GM12878 (cell line): ENCODE data around the gene DERA. TPM values are rescaled to one million over a fixed set of nuclear protein-coding genes. Genes with fewer than 3 reads are reported as not detected.

Experiments
- BCL11A ChIP-seq: IDR thresholded peaks from 2 replicates; pipeline ENCODE4 v1.6.1; 2011; ENCODE audit warnings: low read depth, low read length
- BHLHE40 ChIP-seq, 2 experiments: fragments of 450-650 bp in 1 of 2; IDR thresholded peaks; 2 replicates each; pipeline ENCODE4 v1.6.1; 2011 to 2017; ENCODE audit warnings: low read depth in 2 of 2, borderline replicate concordance in 1 of 2, improper control_type of control experiment in 1 of 2, low read length in 1 of 2, mild to moderate bottlenecking in 1 of 2
- CREB1 ChIP-seq: IDR thresholded peaks from 2 replicates; pipeline ENCODE4 v1.6.1; 2012; ENCODE audit warnings: low read depth, mild to moderate bottlenecking, inconsistent platforms
- GABPA ChIP-seq: IDR thresholded peaks from 2 replicates; pipeline ENCODE4 v1.6.1; 2014; ENCODE audit warnings: antibody characterized with exemption, low read depth, mild to moderate bottlenecking, inconsistent platforms
- MYB ChIP-seq: fragments of 150-350 bp; IDR thresholded peaks from 2 replicates; pipeline ENCODE4 v1.6.1; 2014; ENCODE audit warnings: mild to moderate bottlenecking, low read depth, low read length, borderline replicate concordance
- PBX3 ChIP-seq: IDR thresholded peaks from 2 replicates; pipeline ENCODE4 v1.6.1; 2011; ENCODE audit warnings: mild to moderate bottlenecking, low read depth, low read length, moderate library complexity; ENCODE audit not compliant: insufficient replicate concordance
- PRDM15 ChIP-seq: fragments of 450-650 bp; formaldehyde crosslinking; IDR thresholded peaks from 2 replicates; pipeline ENCODE4 v1.4.0; 2020; ENCODE audit warnings: mild to moderate bottlenecking, moderate library complexity
- ZBTB4 ChIP-seq: fragments of 450-650 bp; formaldehyde crosslinking; IDR thresholded peaks from 2 replicates; pipeline ENCODE4 v1.4.0; 2022; ENCODE audit warnings: mild to moderate bottlenecking, moderate library complexity
- polyA plus RNA-seq, 11 experiments: library from polyadenylated mRNA; depleted of rRNA in 4 of 11; unstranded in 6 of 11; stranded (reverse) in 5 of 11; fragments of >200 nt; fragmentation: Nextera tagmentation in 4 of 11; fragmentation: Illumina TruSeq in 1 of 11; extraction: Ambion mirVana in 4 of 11; extraction: Trizol in 1 of 11; gene quantifications; 1 replicate in 1 of 11; 2 replicates in 10 of 11; pipeline versions ENCODE4 v1.2.1 to v1.2.3, GENCODE V29; 2011 to 2016; ENCODE audit warnings: inconsistent platforms in 2 of 11, missing spikeins in 2 of 11, low read depth in 1 of 11
- total RNA-seq, 4 experiments: library from RNA; depleted of rRNA in 3 of 4; stranded (reverse); fragments of >200 nt in 3 of 4; fragmentation: Illumina TruSeq in 1 of 4; extraction: Trizol in 1 of 4; gene quantifications; 2 replicates each; pipeline versions ENCODE4 v1.2.1 to v1.2.3, GENCODE V29; 2013 to 2021

DERA gene
- total and polyA plus RNA-seq, 10 of the 15 experiments (the other 5 are each of a cell fraction or from before 2014, with no cell fraction given) = 34.9 to 97.1 (median 40.8) TPM

GRCh38 chr12:15886372-15887042, 24.6 kb upstream of the DERA start (continued):
- TF ChIP-seq GABPA (no peak), CREB1 (no peak), BCL11A (no peak), PBX3 (no peak), BHLHE40 (IDR thresholded peaks at IDR 0.05; ENCODE audit: borderline replicate concordance in 1 of 2, low read depth in 2 of 2, low read length in 1 of 2) (no peak), ZBTB4 (CRISPR knock-in tag) (no peak), MYB (no peak), PRDM15 (CRISPR knock-in tag) (no peak)
